ENCODE measurements around the gene FSTL4. TPM values are rescaled to one million over a fixed set of nuclear protein-coding genes. Genes with fewer than 3 reads are reported as not detected.

FSTL4 gene
- total RNA-seq, 1 experiment from 2014 or later, result not detected

- Mint-ChIP-seq H3K4me3 (ENCODE audit: low read depth, unreplicated experiment) (no peak overlapping the region), H3K9me3 (ENCODE audit: low read depth, unreplicated experiment) (no peaks in the 10 kb centered on the region), H3K36me3 (ENCODE audit: insufficient read depth, unreplicated experiment) (no peaks in the 10 kb centered on the region), H3K27ac (ENCODE audit: unreplicated experiment) (no peak overlapping the region), H3K27me3 (ENCODE audit: unreplicated experiment) (peaks cover 99% of the 10 kb centered on the region), H3K4me1 (ENCODE audit: low read depth, unreplicated experiment) (no peaks in the 10 kb centered on the region)
- TF ChIP-seq, protein P1, sequence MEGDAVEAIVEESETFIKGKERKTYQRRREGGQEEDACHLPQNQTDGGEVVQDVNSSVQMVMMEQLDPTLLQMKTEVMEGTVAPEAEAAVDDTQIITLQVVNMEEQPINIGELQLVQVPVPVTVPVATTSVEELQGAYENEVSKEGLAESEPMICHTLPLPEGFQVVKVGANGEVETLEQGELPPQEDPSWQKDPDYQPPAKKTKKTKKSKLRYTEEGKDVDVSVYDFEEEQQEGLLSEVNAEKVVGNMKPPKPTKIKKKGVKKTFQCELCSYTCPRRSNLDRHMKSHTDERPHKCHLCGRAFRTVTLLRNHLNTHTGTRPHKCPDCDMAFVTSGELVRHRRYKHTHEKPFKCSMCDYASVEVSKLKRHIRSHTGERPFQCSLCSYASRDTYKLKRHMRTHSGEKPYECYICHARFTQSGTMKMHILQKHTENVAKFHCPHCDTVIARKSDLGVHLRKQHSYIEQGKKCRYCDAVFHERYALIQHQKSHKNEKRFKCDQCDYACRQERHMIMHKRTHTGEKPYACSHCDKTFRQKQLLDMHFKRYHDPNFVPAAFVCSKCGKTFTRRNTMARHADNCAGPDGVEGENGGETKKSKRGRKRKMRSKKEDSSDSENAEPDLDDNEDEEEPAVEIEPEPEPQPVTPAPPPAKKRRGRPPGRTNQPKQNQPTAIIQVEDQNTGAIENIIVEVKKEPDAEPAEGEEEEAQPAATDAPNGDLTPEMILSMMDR (IDR thresholded peaks at IDR 0.05; ENCODE audit: unreplicated experiment), result no peak
- DNase-seq, result no peak
- no TSS peak for BruUV-seq (replicated peaks)
- intact Hi-C loops (cut with micrococcal nuclease; ENCODE audit: unreplicated experiment), result no loop called here
- CTCF ChIA-PET, result interaction anchor here (0.8 kb wide), 1 partner anchor 23 kb away, joined by 3 read pairs; no protein-coding TSS in a partner anchor
These were observed 7.0 kb downstream of the FSTL4 start for GRCh38 chr5:133605323-133605722.

- no TSS peak for BruUV-seq (replicated peaks)
These were observed 8.6 kb downstream of the FSTL4 start for GRCh38 chr5:133603711-133604110.

DNA sequence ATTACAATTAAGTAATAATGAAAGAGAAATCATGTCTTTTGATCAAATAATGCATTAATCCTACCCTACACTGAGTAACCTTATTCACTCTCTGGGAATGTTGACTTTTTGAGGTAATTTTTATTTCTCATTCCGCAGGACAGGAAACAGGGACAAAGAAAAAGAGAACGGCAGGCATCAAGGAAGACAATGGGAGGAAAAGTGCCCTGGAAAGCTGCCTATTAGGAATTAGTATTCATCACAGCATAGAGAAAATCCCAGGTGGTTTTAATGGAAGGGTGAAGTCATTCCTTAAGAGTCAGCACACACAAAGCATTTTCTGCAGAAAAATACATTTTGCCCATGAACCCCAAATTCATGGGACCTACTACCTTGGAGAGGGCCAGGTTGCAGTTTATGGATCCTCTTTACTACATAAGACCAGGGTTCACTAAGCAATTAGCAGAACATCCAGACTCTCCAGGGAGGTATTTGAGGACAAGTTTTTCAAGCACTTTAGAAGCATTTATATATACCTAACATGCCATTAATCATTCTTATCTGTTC is 9.4 kb downstream of the FSTL4 start:
- Mint-ChIP-seq H3K27ac (ENCODE audit: unreplicated experiment) (no peak overlapping the region), H3K4me3 (ENCODE audit: low read depth, unreplicated experiment) (no peak overlapping the region), H3K9me3 (ENCODE audit: low read depth, unreplicated experiment) (no peaks in the 10 kb centered on the region), H3K36me3 (ENCODE audit: insufficient read depth, unreplicated experiment) (no peaks in the 10 kb centered on the region), H3K4me1 (ENCODE audit: low read depth, unreplicated experiment) (no peaks in the 10 kb centered on the region), H3K27me3 (ENCODE audit: unreplicated experiment) (peaks cover 99% of the 10 kb centered on the region)
- TF ChIP-seq, protein P1 (IDR thresholded peaks at IDR 0.05; ENCODE audit: unreplicated experiment), result no peak
- CTCF ChIA-PET, result no interaction called here
- intact Hi-C loops (cut with micrococcal nuclease; ENCODE audit: unreplicated experiment), result no loop called here
- no TSS peak for BruUV-seq (replicated peaks)
- no peak for DNase-seq

More at GRCh38 chr5:133603711-133604110, 8.6 kb downstream of the FSTL4 start:
- CTCF ChIA-PET, result no interaction called here
- intact Hi-C loops (cut with micrococcal nuclease; ENCODE audit: unreplicated experiment), result no loop called here
- no peak for DNase-seq
- no peak overlapping the region for H3K27ac Mint-ChIP-seq (ENCODE audit: unreplicated experiment)
- H3K4me1 Mint-ChIP-seq (ENCODE audit: low read depth, unreplicated experiment), result no peaks in the 10 kb centered on the region
- peaks cover 99% of the 10 kb centered on the region for H3K27me3 Mint-ChIP-seq (ENCODE audit: unreplicated experiment)
- H3K9me3 Mint-ChIP-seq (ENCODE audit: low read depth, unreplicated experiment), result no peaks in the 10 kb centered on the region
- H3K4me3 Mint-ChIP-seq (ENCODE audit: low read depth, unreplicated experiment), result no peak overlapping the region
- H3K36me3 Mint-ChIP-seq (ENCODE audit: insufficient read depth, unreplicated experiment), result no peaks in the 10 kb centered on the region
- TF ChIP-seq, protein P1 (IDR thresholded peaks at IDR 0.05; ENCODE audit: unreplicated experiment), result no peak

DNA sequence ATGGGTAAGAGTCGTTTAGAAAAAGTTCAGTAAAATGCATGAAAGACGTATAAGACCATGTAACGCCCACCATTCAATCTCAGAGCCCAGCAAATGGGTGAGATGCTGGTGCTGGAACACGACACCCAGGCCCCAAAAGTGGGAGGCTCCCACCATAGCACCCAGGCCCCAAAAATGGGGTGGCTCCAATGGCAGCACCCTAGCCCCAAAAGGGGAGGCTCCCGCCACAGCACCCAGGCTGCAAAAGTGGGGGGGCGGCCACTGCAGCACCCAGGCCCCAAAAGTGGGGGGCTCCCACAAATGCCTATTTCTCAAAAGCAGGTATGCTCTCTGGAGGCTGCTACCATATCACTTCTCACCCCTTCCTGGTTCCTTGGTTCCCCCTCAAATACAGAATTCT is 12.7 kb downstream of the FSTL4 start:
- CTCF ChIA-PET, result no interaction called here
- no TSS peak for BruUV-seq (replicated peaks)
- H3K27me3 Mint-ChIP-seq (ENCODE audit: unreplicated experiment), result peaks cover 100% of the 10 kb centered on the region
- intact Hi-C loops (cut with micrococcal nuclease; ENCODE audit: unreplicated experiment), result no loop called here
- no peaks in the 10 kb centered on the region for H3K36me3 Mint-ChIP-seq (ENCODE audit: insufficient read depth, unreplicated experiment)
- H3K9me3 Mint-ChIP-seq (ENCODE audit: low read depth, unreplicated experiment), result no peaks in the 10 kb centered on the region
- no peak overlapping the region for H3K4me3 Mint-ChIP-seq (ENCODE audit: low read depth, unreplicated experiment)
- TF ChIP-seq, protein P1 (IDR thresholded peaks at IDR 0.05; ENCODE audit: unreplicated experiment), result no peak
- H3K4me1 Mint-ChIP-seq (ENCODE audit: low read depth, unreplicated experiment), result no peaks in the 10 kb centered on the region
- H3K27ac Mint-ChIP-seq (ENCODE audit: unreplicated experiment), result no peak overlapping the region
- no peak for DNase-seq
